Measurements from ENCODE around the gene MINAR2. TPM values are rescaled to one million over a fixed set of nuclear protein-coding genes. Genes with fewer than 3 reads are reported as not detected.

The MINAR2 gene
- total RNA-seq, 1 experiment from 2014 or later, result not detected

- TF ChIP-seq ATF3 (CRISPR knock-in tag; conservative IDR thresholded peaks at IDR 0.05), result no peak
Observed at GRCh38 chr5:129716651-129717050, 31.2 kb upstream of the MINAR2 start (continued).

DNA sequence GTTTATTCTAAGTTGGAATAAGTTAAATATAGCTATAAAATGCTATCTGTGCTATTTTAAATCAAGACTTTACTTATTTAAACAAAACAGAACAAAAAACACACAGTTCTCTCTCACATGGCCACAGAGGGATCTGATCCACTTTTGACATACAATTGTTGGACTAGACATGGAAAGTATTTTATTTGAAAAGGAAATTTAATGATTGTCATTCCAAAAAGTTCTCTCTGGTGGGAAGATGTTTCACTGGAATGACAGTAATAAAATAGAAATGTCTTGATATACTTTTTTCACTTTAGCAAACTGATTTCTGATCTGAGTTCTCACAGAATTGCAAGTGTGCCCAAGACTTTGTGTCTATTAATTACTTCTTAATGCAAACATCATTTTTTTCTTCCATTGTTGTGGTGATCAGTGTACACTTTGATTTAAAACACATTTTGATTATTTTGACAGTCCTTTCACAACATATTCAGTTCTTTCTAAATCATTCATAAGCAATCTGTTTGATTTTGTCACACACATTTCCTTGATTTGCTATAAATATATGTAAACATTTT lies 30.1 kb upstream of the MINAR2 start:
- Mint-ChIP-seq H3K9me3 (peaks cover 4% of the 10 kb centered on the region; the same call in 1 of the 2 replicates), H3K27me3 (ENCODE audit: low read depth) (no peaks in the 10 kb centered on the region), H3K36me3 (peaks cover 24% of the 10 kb centered on the region), H3K4me3 (no peak overlapping the region), H3K4me1 (peaks cover 12% of the 10 kb centered on the region), H3K27ac (no peak overlapping the region)
- DNase-seq (ENCODE audit: low spot score) (no peak), ATAC-seq (no peak)
- TF ChIP-seq GRHL2 (CRISPR knock-in tag; IDR thresholded peaks at IDR 0.05; ENCODE audit: insufficient replicate concordance, severe bottlenecking) (no peak), HMGXB4 (CRISPR knock-in tag; IDR thresholded peaks at IDR 0.05) (no peak)
- POLR2A ChIA-PET, result no interaction called here
- CTCF ChIA-PET, result no interaction called here

GRCh38 chr5:129718471-129719090 lies 29.3 kb upstream of the MINAR2 start:
- no peak for DNase-seq (ENCODE audit: low spot score)
- Mint-ChIP-seq H3K27me3 (ENCODE audit: low read depth) (no peaks in the 10 kb centered on the region), H3K4me1 (peaks cover 19% of the 10 kb centered on the region), H3K27ac (no peak overlapping the region), H3K4me3 (no peak overlapping the region), H3K36me3 (peaks cover 20% of the 10 kb centered on the region), H3K9me3 (peaks cover 4% of the 10 kb centered on the region; the same call in 1 of the 2 replicates)
- ATAC-seq, result no peak
- TF ChIP-seq RORB (CRISPR knock-in tag; IDR thresholded peaks at IDR 0.05) (no peak), ZNF423 (CRISPR knock-in tag; IDR thresholded peaks at IDR 0.05) (no peak), SOX15 (CRISPR knock-in tag; IDR thresholded peaks at IDR 0.05) (no peak), ZNF512 (CRISPR knock-in tag; IDR thresholded peaks at IDR 0.05; ENCODE audit: borderline replicate concordance) (no peak), ZNF138 (CRISPR knock-in tag; conservative IDR thresholded peaks at IDR 0.05) (no peak), KAT7 (CRISPR knock-in tag; IDR thresholded peaks at IDR 0.05; ENCODE audit: borderline replicate concordance) (no peak), TP53 (CRISPR knock-in tag; IDR thresholded peaks at IDR 0.05) (no peak), CBFB (CRISPR knock-in tag; IDR thresholded peaks at IDR 0.05; ENCODE audit: low read depth) (no peak), NFATC4 (CRISPR knock-in tag; IDR thresholded peaks at IDR 0.05) (no peak), TEAD1 (CRISPR knock-in tag; IDR thresholded peaks at IDR 0.05) (no peak), ZSCAN18 (CRISPR knock-in tag; IDR thresholded peaks at IDR 0.05) (no peak), RELA (CRISPR knock-in tag; IDR thresholded peaks at IDR 0.05; ENCODE audit: borderline replicate concordance) (no peak), FOXP1 (CRISPR knock-in tag; IDR thresholded peaks at IDR 0.05; ENCODE audit: borderline replicate concordance) (no peak), SMAD3 (CRISPR knock-in tag; IDR thresholded peaks at IDR 0.05; ENCODE audit: borderline replicate concordance) (no peak), FOXJ3 (CRISPR knock-in tag; IDR thresholded peaks at IDR 0.05; ENCODE audit: borderline replicate concordance) (no peak), ZNF425 (CRISPR knock-in tag; conservative IDR thresholded peaks at IDR 0.05) (no peak)
- TF ChIP-seq, protein P1, sequence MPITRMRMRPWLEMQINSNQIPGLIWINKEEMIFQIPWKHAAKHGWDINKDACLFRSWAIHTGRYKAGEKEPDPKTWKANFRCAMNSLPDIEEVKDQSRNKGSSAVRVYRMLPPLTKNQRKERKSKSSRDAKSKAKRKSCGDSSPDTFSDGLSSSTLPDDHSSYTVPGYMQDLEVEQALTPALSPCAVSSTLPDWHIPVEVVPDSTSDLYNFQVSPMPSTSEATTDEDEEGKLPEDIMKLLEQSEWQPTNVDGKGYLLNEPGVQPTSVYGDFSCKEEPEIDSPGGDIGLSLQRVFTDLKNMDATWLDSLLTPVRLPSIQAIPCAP (CRISPR knock-in tag; IDR thresholded peaks at IDR 0.05), result no peak
- POLR2A ChIA-PET, result no interaction called here
- CTCF ChIA-PET, result no interaction called here
